ENCODE data around the gene GTF2IRD1.

DNA sequence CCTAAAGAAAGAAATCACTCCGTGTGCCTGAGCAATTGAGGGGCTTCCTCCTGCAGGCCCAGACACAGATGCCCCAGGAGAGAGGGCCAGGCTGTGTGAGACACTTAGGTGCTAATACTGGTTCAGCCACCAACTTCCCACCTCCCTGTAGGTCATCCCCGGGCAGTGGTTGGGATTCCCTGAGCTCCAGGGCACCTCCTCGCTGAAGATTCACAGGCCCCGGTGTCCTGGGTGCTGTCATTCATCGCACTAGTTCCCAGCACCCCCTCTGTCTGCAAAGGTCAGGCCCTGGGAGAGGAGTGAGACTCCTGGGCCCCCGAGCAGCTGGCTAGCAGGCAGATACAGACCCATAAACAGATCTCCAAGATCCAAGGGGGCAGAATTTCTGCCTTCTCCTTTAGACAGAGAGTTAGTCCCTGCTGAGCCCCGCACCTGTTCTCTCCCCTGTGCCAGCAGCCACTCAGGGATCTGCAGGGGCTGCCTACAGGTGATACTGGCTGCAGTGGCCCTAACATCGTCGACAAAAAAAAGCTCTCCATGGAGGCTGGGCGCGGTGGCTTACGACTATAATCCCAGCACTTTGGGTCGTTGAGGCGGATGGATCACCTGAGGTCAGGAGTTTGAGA, 165.6 kb downstream of the GTF2IRD1 start:
- TF ChIP-seq, protein P1, sequence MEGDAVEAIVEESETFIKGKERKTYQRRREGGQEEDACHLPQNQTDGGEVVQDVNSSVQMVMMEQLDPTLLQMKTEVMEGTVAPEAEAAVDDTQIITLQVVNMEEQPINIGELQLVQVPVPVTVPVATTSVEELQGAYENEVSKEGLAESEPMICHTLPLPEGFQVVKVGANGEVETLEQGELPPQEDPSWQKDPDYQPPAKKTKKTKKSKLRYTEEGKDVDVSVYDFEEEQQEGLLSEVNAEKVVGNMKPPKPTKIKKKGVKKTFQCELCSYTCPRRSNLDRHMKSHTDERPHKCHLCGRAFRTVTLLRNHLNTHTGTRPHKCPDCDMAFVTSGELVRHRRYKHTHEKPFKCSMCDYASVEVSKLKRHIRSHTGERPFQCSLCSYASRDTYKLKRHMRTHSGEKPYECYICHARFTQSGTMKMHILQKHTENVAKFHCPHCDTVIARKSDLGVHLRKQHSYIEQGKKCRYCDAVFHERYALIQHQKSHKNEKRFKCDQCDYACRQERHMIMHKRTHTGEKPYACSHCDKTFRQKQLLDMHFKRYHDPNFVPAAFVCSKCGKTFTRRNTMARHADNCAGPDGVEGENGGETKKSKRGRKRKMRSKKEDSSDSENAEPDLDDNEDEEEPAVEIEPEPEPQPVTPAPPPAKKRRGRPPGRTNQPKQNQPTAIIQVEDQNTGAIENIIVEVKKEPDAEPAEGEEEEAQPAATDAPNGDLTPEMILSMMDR (IDR thresholded peaks at IDR 0.05 in 8 of 11, conservative IDR thresholded peaks at IDR 0.05 in 3 of 11) = no peak
- TF ChIP-seq POLR2A (IDR thresholded peaks at IDR 0.05) (no peak), POLR2AphosphoS5 (IDR thresholded peaks at IDR 0.05) (no peak)

Measured in spleen (tissue), 7 donors.